Transverse colon (tissue), 4 donors: ENCODE results near the gene FGFR2. TPM values are rescaled to one million over a fixed set of nuclear protein-coding genes. Genes with fewer than 3 reads are reported as not detected.

Experiments
- DNase-seq: peaks from one replicate; pipeline ENCODE4 v3.0.0-alpha.2; 2019
- H3K27ac ChIP-seq, 4 donors: fragments of 200-600 bp; sonication (generic); 2 replicates each; pipeline ENCODE4 v1.5.1; 2016 to 2018; ENCODE audit warnings: inconsistent platforms in 4 of 4
- H3K27me3 ChIP-seq: fragments of 200-600 bp; sonication (generic); 2 replicates; pipeline ENCODE4 v1.5.1; 2017; ENCODE audit warnings: inconsistent platforms
- H3K36me3 ChIP-seq, 4 donors: fragments of 200-600 bp; sonication (generic); 2 replicates each; pipeline ENCODE4 v1.5.1; 2017 to 2019; ENCODE audit warnings: inconsistent platforms in 4 of 4
- H3K4me1 ChIP-seq, 4 donors: fragments of 200-600 bp; sonication (generic); 2 replicates each; pipeline ENCODE4 v1.5.1; 2017 to 2020; ENCODE audit warnings: inconsistent platforms in 4 of 4
- H3K4me3 ChIP-seq, 4 donors: fragments of 200-600 bp; sonication (generic); 1 replicate in 1 of 4; 2 replicates in 3 of 4; pipeline versions ENCODE4 v1.5.1 to v1.6.1; 2017 to 2019; ENCODE audit warnings: inconsistent platforms in 4 of 4
- H3K9me3 ChIP-seq, 2 donors: fragments of 200-600 bp; sonication (generic); 2 replicates each; pipeline ENCODE4 v1.5.1; 2017 to 2019; ENCODE audit warnings: inconsistent platforms in 2 of 2
- CTCF ChIP-seq, 5 experiments: fragments of 200-600 bp in 3 of 5; fragments of 450-650 bp in 2 of 5; sonication (generic) in 3 of 5; IDR thresholded peaks; 1 replicate in 2 of 5; 2 replicates in 3 of 5; pipeline ENCODE4 v1.5.1; 2016 to 2017; ENCODE audit warnings: antibody characterized with exemption in 5 of 5, inconsistent platforms in 3 of 5, mild to moderate bottlenecking in 2 of 5, moderate library complexity in 1 of 5
- EP300 ChIP-seq: sonication (generic); formaldehyde crosslinking; IDR thresholded peaks from one replicate; pipeline ENCODE4 v1.6.1; 2017; ENCODE audit warnings: antibody characterized with exemption, low read depth
- POLR2A ChIP-seq: fragments of 450-650 bp; IDR thresholded peaks from one replicate; pipeline ENCODE4 v1.6.1; 2016; ENCODE audit warnings: antibody characterized with exemption, mild to moderate bottlenecking, moderate library complexity
- POLR2AphosphoS5 ChIP-seq, 3 donors: sonication (generic); formaldehyde crosslinking; IDR thresholded peaks; one replicate each; pipeline ENCODE4 v1.6.1; 2016; ENCODE audit warnings: antibody characterized with exemption in 3 of 3
- WGBS, 2 donors: methylation state at CpG; one replicate each; pipeline ENCODE4 v1.1.5; 2018; ENCODE audit warnings: low coverage in 1 of 2; 5-methylcytosine and 5-hydroxymethylcytosine counted together
- in situ Hi-C, 4 donors: fragments of 200-750 bp; cut with MboI; loops; one replicate each; pipeline versions ENCODE4 v1.15.0 to v1.15.1; 2017; ENCODE audit warnings: low sequenced_read_pairs in 3 of 4, low pct_ligation_motif_present in 1 of 4, low pct_unique_long_range_greater_than_20kb in 1 of 4
- intact Hi-C: fragments of 100-400 bp; cut with DNase I; formaldehyde crosslinking; loops from one replicate; pipeline ENCODE4 v1.15.1; 2023; ENCODE audit warnings: low total_unique reads
- total RNA-seq, 4 donors: library from RNA; depleted of rRNA; stranded (reverse); fragments of >200 nt; gene quantifications; one replicate each; pipeline ENCODE4 v1.1.0, GENCODE V29; 2016

The FGFR2 gene
- total RNA-seq, 4 donors from 2014 or later: 30.3 to 114 (median 87.9) TPM

- no peaks in the 10 kb centered on the region for H3K36me3 ChIP-seq
- H3K9me3 ChIP-seq: no peaks in the 10 kb centered on the region
- H3K27ac ChIP-seq: peak overlapping the region in 3 of 4 donors; percentile 10 to 75 (median 57)
- no peak for DNase-seq
- TF ChIP-seq CTCF (IDR thresholded peaks at IDR 0.05) (no peak), EP300 (no peak), POLR2A (no peak), POLR2AphosphoS5 (IDR thresholded peaks at IDR 0.05) (no peak)
- WGBS, 2 donors: 75 to 81% methylated on average over 7 to 14 of the region's 14 CpGs
- intact Hi-C loops (no loop called here), in situ Hi-C loops (no loop called here)
- no peak overlapping the region for H3K4me3 ChIP-seq
- no peaks in the 10 kb centered on the region for H3K27me3 ChIP-seq
- peaks cover 0 to 48% (median 25%) of the 10 kb centered on the region in 4 donors for H3K4me1 ChIP-seq
Measured at GRCh38 chr10:121574519-121575166, 23.6 kb downstream of the FGFR2 start.

- in situ Hi-C loops: no loop called here
- H3K27ac ChIP-seq: peak overlapping the region; percentile 24 to 75 (median 57)
- no peak for DNase-seq
Measured at GRCh38 chr10:121573538-121573941, 24.7 kb downstream of the FGFR2 start.

GRCh38 chr10:121572859-121573537, 25.2 kb downstream of the FGFR2 start:
- Histone ChIP-seq H3K4me3 (no peak overlapping the region), H3K27ac (peak overlapping the region; percentile 24 to 75 (median 57)), H3K36me3 (no peaks in the 10 kb centered on the region), H3K27me3 (no peaks in the 10 kb centered on the region), H3K9me3 (no peaks in the 10 kb centered on the region), H3K4me1 (peaks cover 4 to 49% (median 27%) of the 10 kb centered on the region in 4 donors)
- in situ Hi-C loops (no loop called here), intact Hi-C loops (no loop called here)
- 33 to 53% methylated on average over 9 to 14 of the region's 14 CpGs for WGBS, 2 donors
- no peak for TF ChIP-seq POLR2A
- TF ChIP-seq EP300: no peak
- peak in 2 of 3 donors; percentile 29 to 34 for TF ChIP-seq POLR2AphosphoS5 (IDR thresholded peaks at IDR 0.05)
- no peak for TF ChIP-seq CTCF (IDR thresholded peaks at IDR 0.05)
- DNase-seq: peak; percentile 25

More at GRCh38 chr10:121573538-121573941, 24.7 kb downstream of the FGFR2 start:
- Histone ChIP-seq H3K27me3 (no peaks in the 10 kb centered on the region), H3K9me3 (no peaks in the 10 kb centered on the region), H3K36me3 (no peaks in the 10 kb centered on the region), H3K4me3 (no peak overlapping the region), H3K4me1 (peaks cover 0 to 43% (median 24%) of the 10 kb centered on the region in 4 donors)
- intact Hi-C loops: no loop called here
- TF ChIP-seq POLR2AphosphoS5 (IDR thresholded peaks at IDR 0.05): no peak
- 64 to 83% methylated on average over 1 to 8 of the region's 8 CpGs for WGBS, 2 donors

- Histone ChIP-seq H3K4me3 (no peak overlapping the region), H3K36me3 (no peaks in the 10 kb centered on the region), H3K27ac (no peak overlapping the region), H3K27me3 (no peaks in the 10 kb centered on the region), H3K4me1 (peaks cover 5 to 46% (median 30%) of the 10 kb centered on the region in 4 donors), H3K9me3 (no peaks in the 10 kb centered on the region)
- DNase-seq: no peak
- intact Hi-C loops (no loop called here), in situ Hi-C loops (no loop called here)
- WGBS, 2 donors: 68% methylated on average over 3 to 5 of the region's 5 CpGs
- TF ChIP-seq POLR2AphosphoS5 (IDR thresholded peaks at IDR 0.05): no peak
- TF ChIP-seq CTCF (IDR thresholded peaks at IDR 0.05): no peak
- TF ChIP-seq POLR2A: no peak
Measured at GRCh38 chr10:121570315-121570714, 27.9 kb downstream of the FGFR2 start.
